H1 (cell line): ENCODE data around the gene PGF. TPM values are rescaled to one million over a fixed set of nuclear protein-coding genes. Genes with fewer than 3 reads are reported as not detected.

Experiments
- BRCA1 ChIP-seq: IDR thresholded peaks from 2 replicates; pipeline ENCODE4 v1.6.1; 2012; ENCODE audit warnings: low read depth, low read length, improper control_type of control experiment
- CEBPB ChIP-seq: IDR thresholded peaks from 2 replicates; pipeline ENCODE4 v1.6.1; 2012; ENCODE audit warnings: low read depth, low read length
- CHD7 ChIP-seq: fragments of 300-600 bp; sonication (generic); IDR thresholded peaks from 2 replicates; pipeline ENCODE4 v1.7.1; 2012; ENCODE audit warnings: low read length, moderate library complexity, mild to moderate bottlenecking, inconsistent platforms; ENCODE audit not compliant: insufficient replicate concordance
- EGR1 ChIP-seq: IDR thresholded peaks from 2 replicates; pipeline ENCODE4 v1.6.1; 2011; ENCODE audit warnings: low read depth, low read length, borderline replicate concordance
- FOSL1 ChIP-seq: IDR thresholded peaks from 2 replicates; pipeline ENCODE4 v1.6.1; 2011; ENCODE audit warnings: mild to moderate bottlenecking, low read depth, low read length, moderate library complexity; ENCODE audit not compliant: insufficient read depth
- JUND ChIP-seq: IDR thresholded peaks from 2 replicates; pipeline ENCODE4 v1.6.1; 2011; ENCODE audit warnings: mild to moderate bottlenecking, improper control_type of control experiment, low read length
- PHF8 ChIP-seq: fragments of 200-600 bp; sonication (generic); conservative IDR thresholded peaks from 2 replicates; pipeline ENCODE4 v1.7.1; 2012; ENCODE audit warnings: low read depth, mild to moderate bottlenecking, inconsistent platforms, low read length, moderate library complexity
- RBBP5 ChIP-seq: IDR thresholded peaks from 2 replicates; pipeline ENCODE4 v1.7.1; 2012; ENCODE audit warnings: low read depth, mild to moderate bottlenecking, inconsistent platforms, low read length, moderate library complexity, borderline replicate concordance
- RXRA ChIP-seq: IDR thresholded peaks from 2 replicates; pipeline ENCODE4 v1.6.1; 2011; ENCODE audit warnings: low read depth, mild to moderate bottlenecking, low read length, moderate library complexity; ENCODE audit not compliant: insufficient read depth
- TAF7 ChIP-seq: optimal IDR thresholded peaks from 2 replicates; pipeline ENCODE3; 2011; ENCODE audit warnings: low read depth, mild to moderate bottlenecking, inconsistent platforms, low read length, moderate library complexity, borderline replicate concordance
- polyA plus RNA-seq, 7 experiments: library from polyadenylated mRNA; depleted of rRNA in 3 of 7; stranded (reverse) in 5 of 7; unstranded in 2 of 7; fragments of >200 nt in 5 of 7; fragments of 200-250 nt in 2 of 7; gene quantifications; 1 replicate in 5 of 7; 2 replicates in 1 of 7; 4 replicates in 1 of 7; pipeline versions ENCODE4 v1.2.1 to v1.2.3, GENCODE V29; 2011 to 2013; ENCODE audit warnings: missing spikeins in 2 of 7, mixed read lengths in 2 of 7
- total RNA-seq: library from RNA; stranded (reverse); fragmentation: NEBNext Ultra II Directional; extraction: Animal tissue kit (Norgen Biotek cat#: 25700); gene quantifications from 2 replicates; pipeline ENCODE4 v1.2.1, GENCODE V29; 2021

PGF gene
- total and polyA plus RNA-seq, 2 of the 8 experiments (the other 6 are each of a cell fraction or from before 2014, with no cell fraction given) = 2.1 to 4.1 TPM

DNA sequence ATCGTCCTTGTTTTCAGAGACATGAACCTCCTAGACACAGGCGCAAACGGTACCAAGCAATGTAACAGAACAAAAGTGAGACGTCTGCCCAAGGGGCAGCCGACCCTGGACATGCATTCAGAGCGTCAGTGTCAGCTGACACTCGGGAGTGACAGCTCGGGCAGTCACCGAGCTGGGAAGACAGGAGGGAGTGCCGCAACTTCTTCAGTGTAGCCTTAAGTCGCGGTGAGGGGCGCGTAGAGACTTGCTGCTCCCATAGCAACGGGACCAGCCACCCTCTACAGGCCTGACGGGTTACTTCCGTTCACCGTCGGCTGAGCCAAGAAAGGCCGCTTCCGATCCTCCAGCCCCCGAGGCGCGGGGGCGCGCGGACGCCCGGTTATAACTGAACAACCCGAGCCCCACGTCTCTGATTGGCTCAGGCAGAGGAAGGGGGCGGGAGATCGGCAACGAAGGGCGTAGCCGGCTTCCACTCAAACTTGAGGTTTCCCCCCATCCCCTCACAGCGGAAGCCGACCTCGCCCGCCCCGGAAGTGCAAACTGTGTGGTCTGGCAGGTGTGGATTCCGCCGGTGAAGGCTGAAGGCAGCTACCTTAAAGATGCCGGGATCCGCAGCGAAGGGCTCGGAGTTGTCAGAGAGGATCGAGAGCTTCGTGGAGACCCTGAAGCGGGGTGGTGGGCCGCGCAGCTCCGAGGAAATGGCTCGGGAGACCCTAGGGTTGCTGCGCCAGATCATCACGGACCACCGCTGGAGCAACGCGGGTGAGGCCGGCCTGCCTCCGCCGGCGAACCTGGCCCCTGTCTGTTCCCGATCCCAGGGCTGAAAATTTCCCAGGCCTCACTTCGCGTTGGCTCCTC is 47.2 kb upstream of the PGF start, which contains the start of gene EIF2B2 (continued):
- TF ChIP-seq PHF8 = peak; percentile 60
- TF ChIP-seq CHD7 = no peak
- TF ChIP-seq RBBP5 = no peak
- 0 out of 2 replicates have a peak, but pooled peaks have one; percentile 25 for TF ChIP-seq CEBPB
- TF ChIP-seq JUND = 0 out of 2 replicates have a peak, but pooled peaks have one; percentile 20
- no peak for TF ChIP-seq RXRA
- no peak for TF ChIP-seq FOSL1
- TF ChIP-seq EGR1 = peak; percentile 83
- TF ChIP-seq BRCA1 = no peak
- TF ChIP-seq TAF7 = no peak
